Measurements from ENCODE around the gene DTX4.

- TF ChIP-seq CEBPB (IDR thresholded peaks at IDR 0.05) (no peak), REST (IDR thresholded peaks at IDR 0.05; ENCODE audit: low read depth) (no peak), TCF12 (IDR thresholded peaks at IDR 0.05; ENCODE audit: low read depth) (no peak), ZBTB7A (IDR thresholded peaks at IDR 0.05; ENCODE audit: low read depth) (no peak)
These were observed 13.5 kb upstream of the DTX4 start for GRCh38 chr11:59158206-59159068.

All from Ishikawa (cell line).